WTC11 (cell line): ENCODE data around the gene HUS1. TPM values are rescaled to one million over a fixed set of nuclear protein-coding genes. Genes with fewer than 3 reads are reported as not detected.

Experiments used
- ATAC-seq: fragments of 200-7000 bp; cut with Tn5 transposase; 2 replicates; pipeline ENCODE4 v1.10.0; 2021; ENCODE audit warnings: mild to moderate bottlenecking, moderate library complexity
- CTCF ChIA-PET: fragments of 300-600 bp; sonication (Branson Sonifier 250); formaldehyde crosslinking; loops from one replicate; lab custom pipeline; 2021; ENCODE audit warnings: antibody characterized with exemption; lab: Charles Lee
- POLR2A ChIA-PET: fragments of 350-600 bp; sonication (Branson Sonifier 250); formaldehyde crosslinking; loops from one replicate; lab custom pipeline; 2021; ENCODE audit warnings: antibody characterized with exemption; lab: Charles Lee
- DNase-seq: peaks from one replicate; pipeline ENCODE4 v3.0.0; 2021; ENCODE audit warnings: low spot score
- H3K27ac Mint-ChIP-seq: 2 replicates; pipeline ENCODE4 v1.8.0; 2021; ENCODE audit warnings: mixed read lengths
- H3K27me3 Mint-ChIP-seq: 2 replicates; pipeline ENCODE4 v1.8.0; 2021; ENCODE audit warnings: low read depth, mild to moderate bottlenecking, moderate library complexity, mixed read lengths
- H3K36me3 Mint-ChIP-seq: 2 replicates; pipeline ENCODE4 v1.8.0; 2021; ENCODE audit warnings: mixed read lengths
- H3K4me1 Mint-ChIP-seq: 2 replicates; pipeline ENCODE4 v1.8.0; 2022; ENCODE audit warnings: mixed read lengths
- H3K4me3 Mint-ChIP-seq: 2 replicates; pipeline ENCODE4 v1.8.0; 2021; ENCODE audit warnings: mild to moderate bottlenecking, moderate library complexity, mixed read lengths
- H3K9me3 Mint-ChIP-seq: 2 replicates; pipeline ENCODE4 v1.8.0; 2021; ENCODE audit warnings: mixed read lengths
- ATF6 ChIP-seq: sonication (generic); formaldehyde crosslinking; IDR thresholded peaks from 2 replicates; pipeline ENCODE4 v1.8.1; 2023; ENCODE audit warnings: mild to moderate bottlenecking, missing genetic modification reagents
- ELF4 ChIP-seq: sonication (generic); formaldehyde crosslinking; IDR thresholded peaks from 2 replicates; pipeline ENCODE4 v1.8.1; 2022; ENCODE audit warnings: low read depth, mild to moderate bottlenecking, moderate library complexity, missing genetic modification reagents
- EMX1 ChIP-seq: fragments of 250-450 bp; sonication (Bioruptor Pico); IDR thresholded peaks from 2 replicates; pipeline ENCODE4 v1.8.0; 2021; ENCODE audit warnings: mild to moderate bottlenecking
- ERG ChIP-seq: fragments of 250-450 bp; sonication (Bioruptor Pico); IDR thresholded peaks from 2 replicates; pipeline ENCODE4 v1.8.0; 2021; ENCODE audit warnings: mild to moderate bottlenecking
- FOXJ3 ChIP-seq: sonication (generic); formaldehyde crosslinking; IDR thresholded peaks from 2 replicates; pipeline ENCODE4 v1.9.0; 2021; ENCODE audit warnings: missing genetic modification reagents, mild to moderate bottlenecking, borderline replicate concordance
- HMGA2 ChIP-seq: fragments of 250-450 bp; sonication (Bioruptor Pico); IDR thresholded peaks from 2 replicates; pipeline ENCODE4 v1.4.0; 2021; ENCODE audit warnings: mild to moderate bottlenecking, moderate library complexity
- JUN ChIP-seq: sonication (generic); formaldehyde crosslinking; IDR thresholded peaks from 2 replicates; pipeline ENCODE4 v1.8.0; 2023; ENCODE audit warnings: mild to moderate bottlenecking, missing genetic modification reagents
- KAT7 ChIP-seq: sonication (generic); formaldehyde crosslinking; IDR thresholded peaks from 2 replicates; pipeline ENCODE4 v1.8.1; 2023; ENCODE audit warnings: missing genetic modification reagents, mild to moderate bottlenecking, borderline replicate concordance
- MYBL2 ChIP-seq: sonication (generic); formaldehyde crosslinking; IDR thresholded peaks from 2 replicates; pipeline ENCODE4 v1.8.1; 2023; ENCODE audit warnings: mild to moderate bottlenecking, moderate library complexity, missing genetic modification reagents
- NFATC4 ChIP-seq: fragments of 250-450 bp; sonication (Bioruptor Pico); IDR thresholded peaks from 2 replicates; pipeline ENCODE4 v1.9.0; 2021; ENCODE audit warnings: mild to moderate bottlenecking
- NR1H2 ChIP-seq: sonication (generic); formaldehyde crosslinking; IDR thresholded peaks from 2 replicates; pipeline ENCODE4 v1.9.0; 2021; ENCODE audit warnings: mild to moderate bottlenecking, moderate library complexity, missing genetic modification reagents
- NR3C1 ChIP-seq: sonication (generic); formaldehyde crosslinking; conservative IDR thresholded peaks from 2 replicates; pipeline ENCODE4 v1.8.1; 2023; ENCODE audit warnings: low read depth, mild to moderate bottlenecking, missing genetic modification reagents
- SOX15 ChIP-seq: fragments of 250-450 bp; sonication (Bioruptor Pico); IDR thresholded peaks from 2 replicates; pipeline ENCODE4 v1.9.0; 2021; ENCODE audit warnings: mild to moderate bottlenecking
- SP1 ChIP-seq: sonication (generic); formaldehyde crosslinking; conservative IDR thresholded peaks from 2 replicates; pipeline ENCODE4 v1.8.1; 2022; ENCODE audit warnings: missing genetic modification reagents
- ZNF121 ChIP-seq: sonication (generic); formaldehyde crosslinking; IDR thresholded peaks from 2 replicates; pipeline ENCODE4 v1.8.0; 2023; ENCODE audit warnings: missing genetic modification reagents
- ZNF138 ChIP-seq: sonication (generic); formaldehyde crosslinking; conservative IDR thresholded peaks from 2 replicates; pipeline ENCODE4 v1.8.1; 2022; ENCODE audit warnings: mild to moderate bottlenecking, moderate library complexity, missing genetic modification reagents
- ZNF232 ChIP-seq: sonication (generic); formaldehyde crosslinking; IDR thresholded peaks from 2 replicates; pipeline ENCODE4 v1.8.0; 2022; ENCODE audit warnings: mild to moderate bottlenecking, missing genetic modification reagents
- ZNF263 ChIP-seq: sonication (generic); formaldehyde crosslinking; IDR thresholded peaks from 2 replicates; pipeline ENCODE4 v1.8.1; 2022; ENCODE audit warnings: low read depth, mild to moderate bottlenecking, moderate library complexity, missing genetic modification reagents
- ZNF281 ChIP-seq: sonication (generic); formaldehyde crosslinking; IDR thresholded peaks from 2 replicates; pipeline ENCODE4 v1.8.0; 2023; ENCODE audit warnings: mild to moderate bottlenecking, missing genetic modification reagents
- ZNF396 ChIP-seq: fragments of 250-450 bp; sonication (Bioruptor Pico); IDR thresholded peaks from 2 replicates; pipeline ENCODE4 v1.8.0; 2021; ENCODE audit warnings: mild to moderate bottlenecking, moderate library complexity, borderline replicate concordance
- ZNF423 ChIP-seq: fragments of 250-450 bp; sonication (Bioruptor Pico); IDR thresholded peaks from 2 replicates; pipeline ENCODE4 v2.1.2; 2022; ENCODE audit warnings: mild to moderate bottlenecking, moderate library complexity
- ZNF671 ChIP-seq: fragments of 250-450 bp; sonication (Bioruptor Pico); IDR thresholded peaks from 2 replicates; pipeline ENCODE4 v1.8.0; 2021; ENCODE audit warnings: mild to moderate bottlenecking
- total RNA-seq: library from RNA; stranded (reverse); gene quantifications from 3 replicates; pipeline ENCODE4 v1.2.3, GENCODE V29; 2021
- TF ChIP-seq, protein P1 (sequence below): fragments of 250-450 bp; sonication (Bioruptor Pico); IDR thresholded peaks from 2 replicates; pipeline ENCODE4 v2.1.2; 2022; ENCODE audit warnings: mild to moderate bottlenecking, moderate library complexity
- TF ChIP-seq, protein P2 (sequence below): fragments of 250-450 bp; sonication (Bioruptor Pico); IDR thresholded peaks from 2 replicates; pipeline ENCODE4 v1.9.0; 2021; ENCODE audit warnings: mild to moderate bottlenecking
- TF ChIP-seq, protein P3 (sequence below): sonication (generic); formaldehyde crosslinking; IDR thresholded peaks from 2 replicates; pipeline ENCODE4 v1.8.0; 2023; ENCODE audit warnings: missing genetic modification reagents
- TF ChIP-seq, protein P4 (sequence below): sonication (generic); formaldehyde crosslinking; IDR thresholded peaks from 2 replicates; pipeline ENCODE4 v1.8.0; 2022; ENCODE audit warnings: mild to moderate bottlenecking, missing genetic modification reagents
- TF ChIP-seq, protein P5 (sequence below): sonication (generic); formaldehyde crosslinking; IDR thresholded peaks from 2 replicates; pipeline ENCODE4 v1.8.1; 2023; ENCODE audit warnings: mild to moderate bottlenecking, missing genetic modification reagents, moderate library complexity

HUS1 gene
- total RNA-seq, 1 experiment from 2014 or later: 33.4 TPM

DNA sequence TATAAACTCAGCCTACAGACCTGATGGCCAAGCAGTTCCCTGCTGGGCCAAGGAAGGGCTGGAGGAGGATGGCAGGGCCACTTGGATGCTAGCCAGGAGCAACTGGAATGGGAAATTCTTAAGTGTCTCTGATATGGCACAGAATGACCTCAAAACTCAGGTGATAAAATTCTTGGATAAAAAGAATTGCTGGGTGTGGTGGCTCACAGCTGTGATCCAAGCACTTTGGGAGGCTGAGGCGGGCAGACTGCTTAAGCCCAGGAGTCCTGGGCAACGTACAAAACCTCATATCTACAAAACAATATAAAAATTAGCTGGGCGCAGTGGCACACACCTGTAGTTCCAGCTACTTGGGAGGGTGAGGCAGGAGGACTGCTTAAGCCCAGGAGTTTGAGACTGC lies 17.2 kb downstream of the HUS1 start:
- Mint-ChIP-seq H3K4me1 (no peaks in the 10 kb centered on the region), H3K27ac (no peak overlapping the region), H3K27me3 (no peaks in the 10 kb centered on the region; the same call in 1 of the 2 replicates), H3K4me3 (no peak overlapping the region), H3K36me3 (peaks cover 81% of the 10 kb centered on the region), H3K9me3 (peaks cover 21% of the 10 kb centered on the region)
- POLR2A ChIA-PET: no interaction called here
- CTCF ChIA-PET: no interaction called here
- DNase-seq (no peak), ATAC-seq (no peak)
- TF ChIP-seq ELF4 (CRISPR knock-in tag): no peak
- TF ChIP-seq, protein P1, sequence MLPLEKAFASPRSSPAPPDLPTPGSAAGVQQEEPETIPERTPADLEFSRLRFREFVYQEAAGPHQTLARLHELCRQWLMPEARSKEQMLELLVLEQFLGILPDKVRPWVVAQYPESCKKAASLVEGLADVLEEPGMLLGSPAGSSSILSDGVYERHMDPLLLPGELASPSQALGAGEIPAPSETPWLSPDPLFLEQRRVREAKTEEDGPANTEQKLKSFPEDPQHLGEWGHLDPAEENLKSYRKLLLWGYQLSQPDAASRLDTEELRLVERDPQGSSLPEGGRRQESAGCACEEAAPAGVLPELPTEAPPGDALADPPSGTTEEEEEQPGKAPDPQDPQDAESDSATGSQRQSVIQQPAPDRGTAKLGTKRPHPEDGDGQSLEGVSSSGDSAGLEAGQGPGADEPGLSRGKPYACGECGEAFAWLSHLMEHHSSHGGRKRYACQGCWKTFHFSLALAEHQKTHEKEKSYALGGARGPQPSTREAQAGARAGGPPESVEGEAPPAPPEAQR (CRISPR knock-in tag): no peak
- no peak for TF ChIP-seq ZNF138 (CRISPR knock-in tag)
- TF ChIP-seq, protein P2, sequence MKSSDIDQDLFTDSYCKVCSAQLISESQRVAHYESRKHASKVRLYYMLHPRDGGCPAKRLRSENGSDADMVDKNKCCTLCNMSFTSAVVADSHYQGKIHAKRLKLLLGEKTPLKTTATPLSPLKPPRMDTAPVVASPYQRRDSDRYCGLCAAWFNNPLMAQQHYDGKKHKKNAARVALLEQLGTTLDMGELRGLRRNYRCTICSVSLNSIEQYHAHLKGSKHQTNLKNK (CRISPR knock-in tag): no peak
- TF ChIP-seq ATF6 (CRISPR knock-in tag): no peak
- no peak for TF ChIP-seq NFATC4 (CRISPR knock-in tag)
- no peak for TF ChIP-seq ZNF671
- no peak for TF ChIP-seq NR3C1 (CRISPR knock-in tag)
- no peak for TF ChIP-seq SOX15 (CRISPR knock-in tag)
- no peak for TF ChIP-seq ZNF232 (CRISPR knock-in tag)
- no peak for TF ChIP-seq ERG (CRISPR knock-in tag)
- TF ChIP-seq, protein P3, sequence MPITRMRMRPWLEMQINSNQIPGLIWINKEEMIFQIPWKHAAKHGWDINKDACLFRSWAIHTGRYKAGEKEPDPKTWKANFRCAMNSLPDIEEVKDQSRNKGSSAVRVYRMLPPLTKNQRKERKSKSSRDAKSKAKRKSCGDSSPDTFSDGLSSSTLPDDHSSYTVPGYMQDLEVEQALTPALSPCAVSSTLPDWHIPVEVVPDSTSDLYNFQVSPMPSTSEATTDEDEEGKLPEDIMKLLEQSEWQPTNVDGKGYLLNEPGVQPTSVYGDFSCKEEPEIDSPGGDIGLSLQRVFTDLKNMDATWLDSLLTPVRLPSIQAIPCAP (CRISPR knock-in tag): no peak

DNA sequence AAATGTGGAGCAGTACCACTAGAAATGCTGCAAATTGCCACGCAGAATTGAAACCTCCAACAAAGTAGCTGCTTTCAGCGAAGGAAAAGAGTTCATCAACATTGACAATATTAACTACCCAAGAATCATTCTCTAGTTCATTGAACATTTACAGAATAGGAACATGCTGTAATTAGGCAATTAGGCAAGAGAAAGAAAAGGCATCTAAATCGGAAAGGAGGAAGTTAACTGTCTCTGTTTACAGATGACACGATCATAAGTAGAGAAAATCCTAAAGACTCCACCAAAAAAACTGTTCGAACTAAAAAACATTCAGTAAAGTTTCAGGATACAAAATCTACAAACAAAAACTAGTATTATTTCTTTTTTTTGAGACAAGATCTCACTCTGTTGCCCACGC lies 22.3 kb downstream of the HUS1 start:
- POLR2A ChIA-PET: no interaction called here

More for the DNA sequence above, 22.3 kb downstream of the HUS1 start:
- CTCF ChIA-PET: no interaction called here
- Mint-ChIP-seq H3K27ac (no peak overlapping the region), H3K36me3 (peaks cover 54% of the 10 kb centered on the region), H3K4me3 (no peak overlapping the region), H3K27me3 (no peaks in the 10 kb centered on the region; the same call in 1 of the 2 replicates)
- DNase-seq (no peak), ATAC-seq (no peak)
- TF ChIP-seq KAT7 (no peak), ZNF263 (CRISPR knock-in tag) (no peak), ZNF281 (CRISPR knock-in tag) (no peak), SP1 (CRISPR knock-in tag) (no peak), FOXJ3 (CRISPR knock-in tag) (no peak), ZNF423 (CRISPR knock-in tag) (no peak), HMGA2 (CRISPR knock-in tag) (no peak), NR1H2 (CRISPR knock-in tag) (no peak), EMX1 (CRISPR knock-in tag) (no peak), ZNF121 (no peak), ZNF396 (CRISPR knock-in tag) (no peak), MYBL2 (CRISPR knock-in tag) (no peak), JUN (CRISPR knock-in tag) (no peak)
- TF ChIP-seq, protein P4, sequence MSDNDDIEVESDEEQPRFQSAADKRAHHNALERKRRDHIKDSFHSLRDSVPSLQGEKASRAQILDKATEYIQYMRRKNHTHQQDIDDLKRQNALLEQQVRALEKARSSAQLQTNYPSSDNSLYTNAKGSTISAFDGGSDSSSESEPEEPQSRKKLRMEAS (CRISPR knock-in tag): no peak
- TF ChIP-seq, protein P1 (CRISPR knock-in tag): no peak
- TF ChIP-seq, protein P5, sequence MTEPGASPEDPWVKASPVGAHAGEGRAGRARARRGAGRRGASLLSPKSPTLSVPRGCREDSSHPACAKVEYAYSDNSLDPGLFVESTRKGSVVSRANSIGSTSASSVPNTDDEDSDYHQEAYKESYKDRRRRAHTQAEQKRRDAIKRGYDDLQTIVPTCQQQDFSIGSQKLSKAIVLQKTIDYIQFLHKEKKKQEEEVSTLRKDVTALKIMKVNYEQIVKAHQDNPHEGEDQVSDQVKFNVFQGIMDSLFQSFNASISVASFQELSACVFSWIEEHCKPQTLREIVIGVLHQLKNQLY (CRISPR knock-in tag): no peak
- TF ChIP-seq, all 79 proteins: peak for 0
- H3K4me1 Mint-ChIP-seq: peaks cover 14% of the 10 kb centered on the region
- H3K9me3 Mint-ChIP-seq: peaks cover 21% of the 10 kb centered on the region
